ENCODE measurements around the gene TOGARAM2.

DNA sequence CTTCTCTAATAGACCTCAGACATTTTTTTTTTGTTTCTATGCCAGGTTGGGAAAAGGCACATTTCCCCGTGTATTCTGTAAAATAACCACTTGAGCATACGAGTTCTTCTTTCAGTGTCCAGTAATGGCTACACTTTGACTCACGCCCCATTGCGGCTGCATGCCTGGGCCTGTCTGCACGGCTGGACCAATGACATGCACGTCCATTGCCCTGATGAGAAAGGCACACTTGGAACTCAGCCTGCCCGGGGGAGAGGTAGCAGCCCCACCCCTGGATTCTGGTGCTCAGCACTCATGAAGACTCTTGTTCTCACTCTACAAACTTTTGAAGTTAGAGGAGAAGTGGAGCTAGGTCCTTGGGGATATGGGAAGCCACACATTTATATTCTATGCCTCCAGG is 87.4 kb downstream of the TOGARAM2 start:
- TF ChIP-seq, protein P1, sequence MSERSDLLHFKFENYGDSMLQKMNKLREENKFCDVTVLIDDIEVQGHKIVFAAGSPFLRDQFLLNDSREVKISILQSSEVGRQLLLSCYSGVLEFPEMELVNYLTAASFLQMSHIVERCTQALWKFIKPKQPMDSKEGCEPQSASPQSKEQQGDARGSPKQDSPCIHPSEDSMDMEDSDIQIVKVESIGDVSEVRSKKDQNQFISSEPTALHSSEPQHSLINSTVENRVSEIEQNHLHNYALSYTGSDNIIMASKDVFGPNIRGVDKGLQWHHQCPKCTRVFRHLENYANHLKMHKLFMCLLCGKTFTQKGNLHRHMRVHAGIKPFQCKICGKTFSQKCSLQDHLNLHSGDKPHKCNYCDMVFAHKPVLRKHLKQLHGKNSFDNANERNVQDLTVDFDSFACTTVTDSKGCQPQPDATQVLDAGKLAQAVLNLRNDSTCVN (tag by site-specific recombination; optimal IDR thresholded peaks at IDR 0.05): no peak
- TF ChIP-seq, protein P2, sequence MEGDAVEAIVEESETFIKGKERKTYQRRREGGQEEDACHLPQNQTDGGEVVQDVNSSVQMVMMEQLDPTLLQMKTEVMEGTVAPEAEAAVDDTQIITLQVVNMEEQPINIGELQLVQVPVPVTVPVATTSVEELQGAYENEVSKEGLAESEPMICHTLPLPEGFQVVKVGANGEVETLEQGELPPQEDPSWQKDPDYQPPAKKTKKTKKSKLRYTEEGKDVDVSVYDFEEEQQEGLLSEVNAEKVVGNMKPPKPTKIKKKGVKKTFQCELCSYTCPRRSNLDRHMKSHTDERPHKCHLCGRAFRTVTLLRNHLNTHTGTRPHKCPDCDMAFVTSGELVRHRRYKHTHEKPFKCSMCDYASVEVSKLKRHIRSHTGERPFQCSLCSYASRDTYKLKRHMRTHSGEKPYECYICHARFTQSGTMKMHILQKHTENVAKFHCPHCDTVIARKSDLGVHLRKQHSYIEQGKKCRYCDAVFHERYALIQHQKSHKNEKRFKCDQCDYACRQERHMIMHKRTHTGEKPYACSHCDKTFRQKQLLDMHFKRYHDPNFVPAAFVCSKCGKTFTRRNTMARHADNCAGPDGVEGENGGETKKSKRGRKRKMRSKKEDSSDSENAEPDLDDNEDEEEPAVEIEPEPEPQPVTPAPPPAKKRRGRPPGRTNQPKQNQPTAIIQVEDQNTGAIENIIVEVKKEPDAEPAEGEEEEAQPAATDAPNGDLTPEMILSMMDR (tag by site-specific recombination; IDR thresholded peaks at IDR 0.05): no peak
